ENCODE measurements around the gene CYP11A1.

The CYP11A1 gene

GRCh38 chr15:74367296-74367854 is at the start of gene CYP11A1:
CYP11A1 (minus strand) TSS chr15:74367646; CDS start chr15:74367585, 61 bp downstream.
- no peak for DNase-seq

- no peak for DNase-seq
These were observed 49.8 kb upstream of the CYP11A1 start for GRCh38 chr15:74417225-74417624.

- DNase-seq, result no peak
These were observed 48.8 kb upstream of the CYP11A1 start for GRCh38 chr15:74415966-74416916.

- DNase-seq, result no peak
These were observed 47.3 kb upstream of the CYP11A1 start for GRCh38 chr15:74414603-74415338.

GRCh38 chr15:74414081-74414580 is 46.7 kb upstream of the CYP11A1 start:
- no peak for DNase-seq

GRCh38 chr15:74413350-74414080 is 46.1 kb upstream of the CYP11A1 start:
- DNase-seq, result no peak

- no peak for DNase-seq
These were observed 44.7 kb upstream of the CYP11A1 start for GRCh38 chr15:74412159-74412558.

GRCh38 chr15:74411686-74412085 is 44.2 kb upstream of the CYP11A1 start:
- no peak for DNase-seq

- no peak for DNase-seq
These were observed 43.1 kb upstream of the CYP11A1 start for GRCh38 chr15:74410502-74410901.

- no peak for DNase-seq
These were observed 41.8 kb upstream of the CYP11A1 start for GRCh38 chr15:74409225-74409624.

- no peak for DNase-seq
These were observed 41.4 kb upstream of the CYP11A1 start for GRCh38 chr15:74408815-74409214.

- DNase-seq, result no peak
These were observed 40.9 kb upstream of the CYP11A1 start for GRCh38 chr15:74408385-74408784.

- DNase-seq, result no peak
These were observed 39.7 kb upstream of the CYP11A1 start for GRCh38 chr15:74406992-74407705.

- no peak for DNase-seq
These were observed 39.1 kb upstream of the CYP11A1 start for GRCh38 chr15:74406517-74406916.

- DNase-seq, result no peak
These were observed 38.4 kb upstream of the CYP11A1 start for GRCh38 chr15:74405823-74406222.

GRCh38 chr15:74403991-74404563 is 36.6 kb upstream of the CYP11A1 start:
- DNase-seq, result no peak

- no peak for DNase-seq
These were observed 36.1 kb upstream of the CYP11A1 start for GRCh38 chr15:74403588-74403919.

GRCh38 chr15:74402873-74403587 is 35.6 kb upstream of the CYP11A1 start:
- DNase-seq, result no peak

- no peak for DNase-seq
These were observed 34.9 kb upstream of the CYP11A1 start for GRCh38 chr15:74402337-74402841.

- DNase-seq, result no peak
These were observed 33.7 kb upstream of the CYP11A1 start for GRCh38 chr15:74400915-74401757.

Measured in DMS79 (cell line).